GM23338 (cell line): ENCODE measurements around the gene GNAO1. TPM values are rescaled to one million over a fixed set of nuclear protein-coding genes. Genes with fewer than 3 reads are reported as not detected.

Source experiments
- ATAC-seq: fragments of 200-7000 bp; cut with Tn5 transposase; 3 replicates; pipeline ENCODE4 v1.9.1; 2020
- DNase-seq: peaks from one replicate; pipeline ENCODE4 v3.0.0-alpha.2; 2015; ENCODE audit warnings: low spot score
- H2AFZ ChIP-seq: fragments of 200-600 bp; sonication (generic); 2 replicates; pipeline ENCODE4 v1.8.0; 2016; ENCODE audit warnings: antibody characterized with exemption, mild to moderate bottlenecking, moderate library complexity
- H3F3A ChIP-seq: fragments of 200-600 bp; sonication (generic); replicated peaks from 2 replicates; pipeline ENCODE4 v1.8.0; 2017; ENCODE audit warnings: antibody characterized with exemption, mixed run types, low read depth
- H3K27ac ChIP-seq: fragments of 200-600 bp; sonication (generic); 2 replicates; pipeline ENCODE4 v1.6.1; 2016; ENCODE audit warnings: low read depth
- H3K27me3 ChIP-seq: fragments of 200-600 bp; sonication (generic); 2 replicates; pipeline ENCODE4 v1.8.0; 2016; ENCODE audit warnings: mild to moderate bottlenecking, mixed run types, moderate library complexity; ENCODE audit not compliant: insufficient read depth
- H3K36me3 ChIP-seq: fragments of 200-600 bp; sonication (generic); 2 replicates; pipeline ENCODE4 v1.8.0; 2016; ENCODE audit warnings: mild to moderate bottlenecking; ENCODE audit not compliant: insufficient read depth
- H3K4me1 ChIP-seq: fragments of 200-600 bp; sonication (generic); 2 replicates; pipeline ENCODE4 v1.8.0; 2016; ENCODE audit warnings: mild to moderate bottlenecking, moderate library complexity; ENCODE audit not compliant: insufficient read depth
- H3K4me2 ChIP-seq: fragments of 200-600 bp; sonication (generic); 2 replicates; pipeline ENCODE4 v1.7.1; 2017; ENCODE audit warnings: mixed run types
- H3K4me3 ChIP-seq: fragments of 200-600 bp; sonication (generic); 2 replicates; pipeline ENCODE4 v1.6.1; 2016; ENCODE audit warnings: mixed run types
- H3K79me2 ChIP-seq: fragments of 200-600 bp; sonication (generic); replicated peaks from 2 replicates; pipeline ENCODE4 v1.8.0; 2017; ENCODE audit warnings: mild to moderate bottlenecking; ENCODE audit not compliant: insufficient read depth
- H3K9me2 ChIP-seq: fragments of 200-600 bp; sonication (generic); 2 replicates; pipeline ENCODE4 v1.8.0; 2017; ENCODE audit not compliant: insufficient read depth
- H4K20me1 ChIP-seq: fragments of 200-600 bp; sonication (generic); replicated peaks from 2 replicates; pipeline ENCODE4 v1.8.0; 2017; ENCODE audit warnings: mild to moderate bottlenecking; ENCODE audit not compliant: insufficient read depth
- H3K27ac Mint-ChIP-seq: 2 replicates; pipeline ENCODE4 v1.8.0; 2020; ENCODE audit warnings: inconsistent platforms, mild to moderate bottlenecking, moderate library complexity, mixed read lengths
- H3K27me3 Mint-ChIP-seq: 3 replicates; pipeline ENCODE4 v1.8.0; 2022; ENCODE audit warnings: low read depth, mild to moderate bottlenecking, moderate library complexity, mixed read lengths, inconsistent platforms; ENCODE audit not compliant: insufficient read depth, poor library complexity
- H3K36me3 Mint-ChIP-seq: 3 replicates; pipeline ENCODE4 v1.8.0; 2021; ENCODE audit warnings: low read depth, mild to moderate bottlenecking, inconsistent platforms, moderate library complexity, mixed read lengths
- H3K4me1 Mint-ChIP-seq: 3 replicates; pipeline ENCODE4 v1.8.0; 2020; ENCODE audit warnings: mild to moderate bottlenecking, inconsistent platforms, mixed read lengths
- H3K4me3 Mint-ChIP-seq: 3 replicates; pipeline ENCODE4 v1.8.0; 2021; ENCODE audit warnings: moderate library complexity, mild to moderate bottlenecking, inconsistent platforms, mixed read lengths
- H3K9me3 Mint-ChIP-seq: 3 replicates; pipeline ENCODE4 v1.8.0; 2020; ENCODE audit warnings: moderate library complexity, mild to moderate bottlenecking, inconsistent platforms, mixed read lengths
- CREB1 ChIP-seq: fragments of 250-450 bp; sonication (Bioruptor Pico); IDR thresholded peaks from 2 replicates; pipeline ENCODE4 v1.5.0; 2020; ENCODE audit warnings: low read depth, mild to moderate bottlenecking, moderate library complexity
- EZH2 ChIP-seq: fragments of 200-600 bp; sonication (generic); IDR thresholded peaks from one replicate; pipeline ENCODE4 v1.8.0; 2017; ENCODE audit warnings: antibody characterized with exemption, mild to moderate bottlenecking, low read depth; ENCODE audit not compliant: unreplicated experiment
- EZH2phosphoT487 ChIP-seq: fragments of 200-600 bp; sonication (generic); IDR thresholded peaks from one replicate; pipeline ENCODE4 v1.8.1; 2018; ENCODE audit warnings: antibody characterized with exemption; ENCODE audit not compliant: unreplicated experiment
- JUNB ChIP-seq: IDR thresholded peaks from one replicate; pipeline ENCODE4 v1.6.1; 2016; ENCODE audit warnings: antibody characterized with exemption; ENCODE audit not compliant: unreplicated experiment
- NANOG ChIP-seq: IDR thresholded peaks from 2 replicates; pipeline ENCODE4 v1.6.1; 2016; ENCODE audit warnings: antibody characterized with exemption, borderline replicate concordance
- POLR2AphosphoS5 ChIP-seq: IDR thresholded peaks from 2 replicates; pipeline ENCODE4 v1.6.1; 2016; ENCODE audit warnings: antibody characterized with exemption, low read depth
- STAT1 ChIP-seq: IDR thresholded peaks from one replicate; pipeline ENCODE4 v1.6.1; 2016; ENCODE audit warnings: antibody characterized with exemption; ENCODE audit not compliant: unreplicated experiment
- ZNF114 ChIP-seq: fragments of 250-450 bp; sonication (Bioruptor Pico); IDR thresholded peaks from 2 replicates; pipeline ENCODE4 v1.5.0; 2020; ENCODE audit warnings: mild to moderate bottlenecking, moderate library complexity
- ZNF331 ChIP-seq: fragments of 250-450 bp; sonication (Bioruptor Pico); IDR thresholded peaks from 2 replicates; pipeline ENCODE4 v1.5.0; 2020; ENCODE audit warnings: low read depth, mild to moderate bottlenecking, moderate library complexity
- polyA plus RNA-seq: library from polyadenylated mRNA; unstranded; fragments of >200 nt; fragmentation: Nextera tagmentation; extraction: Ambion mirVana; gene quantifications from 2 replicates; pipeline ENCODE4 v1.2.1, GENCODE V29; 2016
- total RNA-seq: library from RNA; depleted of rRNA; stranded (reverse); fragments of >200 nt; shearing (Covaris generic); gene quantifications from 2 replicates; pipeline ENCODE4 v1.2.3, GENCODE V29; 2014
- TF ChIP-seq, protein P1 (sequence below), 2 experiments: fragments of 200-600 bp in 1 of 2; sonication (generic) in 1 of 2; conservative IDR thresholded peaks; 2 replicates each; pipeline versions ENCODE4 v1.5.1 to v1.6.1; 2016 to 2017; ENCODE audit warnings: antibody characterized with exemption in 2 of 2, low read depth in 2 of 2, mild to moderate bottlenecking in 2 of 2, moderate library complexity in 1 of 2
- TF ChIP-seq, protein P2 (sequence below): IDR thresholded peaks from 2 replicates; pipeline ENCODE4 v1.6.1; 2016; ENCODE audit warnings: antibody characterized with exemption
- TF ChIP-seq, protein P3 (sequence below): fragments of 250-450 bp; sonication (Bioruptor Pico); IDR thresholded peaks from 2 replicates; pipeline ENCODE4 v1.5.0; 2020; ENCODE audit warnings: mild to moderate bottlenecking, moderate library complexity
- TF ChIP-seq, protein P4 (sequence below): IDR thresholded peaks from one replicate; pipeline ENCODE4 v1.6.1; 2018; ENCODE audit warnings: antibody characterized with exemption; ENCODE audit not compliant: unreplicated experiment

GNAO1 gene
- total and polyA plus RNA-seq, 2 experiments from 2014 or later: 6.5 to 24.8 TPM

DNA sequence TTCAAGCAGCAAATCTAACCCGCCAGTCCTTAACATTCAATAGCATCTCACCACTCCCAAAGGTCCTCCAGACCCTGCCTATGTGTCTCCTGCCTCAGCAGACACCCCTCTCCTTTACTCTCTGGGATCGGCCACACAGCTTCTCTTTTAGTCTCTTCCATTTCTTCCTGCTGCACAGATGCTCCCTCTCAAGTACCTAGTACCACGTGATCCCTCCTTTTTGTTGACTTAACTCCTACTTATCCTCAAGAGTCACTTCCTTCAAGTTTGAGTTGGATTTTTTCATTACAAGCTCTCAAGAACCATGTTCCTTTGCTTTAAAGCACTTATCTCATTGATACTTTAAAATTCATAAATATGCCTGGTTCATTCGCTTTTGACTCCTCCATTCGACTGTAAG is 209.2 kb downstream of the GNAO1 start:
- H3K36me3 Mint-ChIP-seq: peaks cover 31% of the 10 kb centered on the region
- TF ChIP-seq POLR2AphosphoS5 (no peak), EZH2 (no peak), ZNF114 (CRISPR knock-in tag) (no peak), ZNF331 (CRISPR knock-in tag) (no peak), STAT1 (no peak), CREB1 (CRISPR knock-in tag) (no peak), NANOG (no peak), JUNB (no peak), EZH2phosphoT487 (no peak)
- TF ChIP-seq, protein P1, sequence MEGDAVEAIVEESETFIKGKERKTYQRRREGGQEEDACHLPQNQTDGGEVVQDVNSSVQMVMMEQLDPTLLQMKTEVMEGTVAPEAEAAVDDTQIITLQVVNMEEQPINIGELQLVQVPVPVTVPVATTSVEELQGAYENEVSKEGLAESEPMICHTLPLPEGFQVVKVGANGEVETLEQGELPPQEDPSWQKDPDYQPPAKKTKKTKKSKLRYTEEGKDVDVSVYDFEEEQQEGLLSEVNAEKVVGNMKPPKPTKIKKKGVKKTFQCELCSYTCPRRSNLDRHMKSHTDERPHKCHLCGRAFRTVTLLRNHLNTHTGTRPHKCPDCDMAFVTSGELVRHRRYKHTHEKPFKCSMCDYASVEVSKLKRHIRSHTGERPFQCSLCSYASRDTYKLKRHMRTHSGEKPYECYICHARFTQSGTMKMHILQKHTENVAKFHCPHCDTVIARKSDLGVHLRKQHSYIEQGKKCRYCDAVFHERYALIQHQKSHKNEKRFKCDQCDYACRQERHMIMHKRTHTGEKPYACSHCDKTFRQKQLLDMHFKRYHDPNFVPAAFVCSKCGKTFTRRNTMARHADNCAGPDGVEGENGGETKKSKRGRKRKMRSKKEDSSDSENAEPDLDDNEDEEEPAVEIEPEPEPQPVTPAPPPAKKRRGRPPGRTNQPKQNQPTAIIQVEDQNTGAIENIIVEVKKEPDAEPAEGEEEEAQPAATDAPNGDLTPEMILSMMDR (conservative IDR thresholded peaks at IDR 0.05; ENCODE audit: low read depth in 2 of 2): no peak
- TF ChIP-seq, protein P2, sequence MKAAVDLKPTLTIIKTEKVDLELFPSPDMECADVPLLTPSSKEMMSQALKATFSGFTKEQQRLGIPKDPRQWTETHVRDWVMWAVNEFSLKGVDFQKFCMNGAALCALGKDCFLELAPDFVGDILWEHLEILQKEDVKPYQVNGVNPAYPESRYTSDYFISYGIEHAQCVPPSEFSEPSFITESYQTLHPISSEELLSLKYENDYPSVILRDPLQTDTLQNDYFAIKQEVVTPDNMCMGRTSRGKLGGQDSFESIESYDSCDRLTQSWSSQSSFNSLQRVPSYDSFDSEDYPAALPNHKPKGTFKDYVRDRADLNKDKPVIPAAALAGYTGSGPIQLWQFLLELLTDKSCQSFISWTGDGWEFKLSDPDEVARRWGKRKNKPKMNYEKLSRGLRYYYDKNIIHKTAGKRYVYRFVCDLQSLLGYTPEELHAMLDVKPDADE: no peak
- TF ChIP-seq, protein P3, sequence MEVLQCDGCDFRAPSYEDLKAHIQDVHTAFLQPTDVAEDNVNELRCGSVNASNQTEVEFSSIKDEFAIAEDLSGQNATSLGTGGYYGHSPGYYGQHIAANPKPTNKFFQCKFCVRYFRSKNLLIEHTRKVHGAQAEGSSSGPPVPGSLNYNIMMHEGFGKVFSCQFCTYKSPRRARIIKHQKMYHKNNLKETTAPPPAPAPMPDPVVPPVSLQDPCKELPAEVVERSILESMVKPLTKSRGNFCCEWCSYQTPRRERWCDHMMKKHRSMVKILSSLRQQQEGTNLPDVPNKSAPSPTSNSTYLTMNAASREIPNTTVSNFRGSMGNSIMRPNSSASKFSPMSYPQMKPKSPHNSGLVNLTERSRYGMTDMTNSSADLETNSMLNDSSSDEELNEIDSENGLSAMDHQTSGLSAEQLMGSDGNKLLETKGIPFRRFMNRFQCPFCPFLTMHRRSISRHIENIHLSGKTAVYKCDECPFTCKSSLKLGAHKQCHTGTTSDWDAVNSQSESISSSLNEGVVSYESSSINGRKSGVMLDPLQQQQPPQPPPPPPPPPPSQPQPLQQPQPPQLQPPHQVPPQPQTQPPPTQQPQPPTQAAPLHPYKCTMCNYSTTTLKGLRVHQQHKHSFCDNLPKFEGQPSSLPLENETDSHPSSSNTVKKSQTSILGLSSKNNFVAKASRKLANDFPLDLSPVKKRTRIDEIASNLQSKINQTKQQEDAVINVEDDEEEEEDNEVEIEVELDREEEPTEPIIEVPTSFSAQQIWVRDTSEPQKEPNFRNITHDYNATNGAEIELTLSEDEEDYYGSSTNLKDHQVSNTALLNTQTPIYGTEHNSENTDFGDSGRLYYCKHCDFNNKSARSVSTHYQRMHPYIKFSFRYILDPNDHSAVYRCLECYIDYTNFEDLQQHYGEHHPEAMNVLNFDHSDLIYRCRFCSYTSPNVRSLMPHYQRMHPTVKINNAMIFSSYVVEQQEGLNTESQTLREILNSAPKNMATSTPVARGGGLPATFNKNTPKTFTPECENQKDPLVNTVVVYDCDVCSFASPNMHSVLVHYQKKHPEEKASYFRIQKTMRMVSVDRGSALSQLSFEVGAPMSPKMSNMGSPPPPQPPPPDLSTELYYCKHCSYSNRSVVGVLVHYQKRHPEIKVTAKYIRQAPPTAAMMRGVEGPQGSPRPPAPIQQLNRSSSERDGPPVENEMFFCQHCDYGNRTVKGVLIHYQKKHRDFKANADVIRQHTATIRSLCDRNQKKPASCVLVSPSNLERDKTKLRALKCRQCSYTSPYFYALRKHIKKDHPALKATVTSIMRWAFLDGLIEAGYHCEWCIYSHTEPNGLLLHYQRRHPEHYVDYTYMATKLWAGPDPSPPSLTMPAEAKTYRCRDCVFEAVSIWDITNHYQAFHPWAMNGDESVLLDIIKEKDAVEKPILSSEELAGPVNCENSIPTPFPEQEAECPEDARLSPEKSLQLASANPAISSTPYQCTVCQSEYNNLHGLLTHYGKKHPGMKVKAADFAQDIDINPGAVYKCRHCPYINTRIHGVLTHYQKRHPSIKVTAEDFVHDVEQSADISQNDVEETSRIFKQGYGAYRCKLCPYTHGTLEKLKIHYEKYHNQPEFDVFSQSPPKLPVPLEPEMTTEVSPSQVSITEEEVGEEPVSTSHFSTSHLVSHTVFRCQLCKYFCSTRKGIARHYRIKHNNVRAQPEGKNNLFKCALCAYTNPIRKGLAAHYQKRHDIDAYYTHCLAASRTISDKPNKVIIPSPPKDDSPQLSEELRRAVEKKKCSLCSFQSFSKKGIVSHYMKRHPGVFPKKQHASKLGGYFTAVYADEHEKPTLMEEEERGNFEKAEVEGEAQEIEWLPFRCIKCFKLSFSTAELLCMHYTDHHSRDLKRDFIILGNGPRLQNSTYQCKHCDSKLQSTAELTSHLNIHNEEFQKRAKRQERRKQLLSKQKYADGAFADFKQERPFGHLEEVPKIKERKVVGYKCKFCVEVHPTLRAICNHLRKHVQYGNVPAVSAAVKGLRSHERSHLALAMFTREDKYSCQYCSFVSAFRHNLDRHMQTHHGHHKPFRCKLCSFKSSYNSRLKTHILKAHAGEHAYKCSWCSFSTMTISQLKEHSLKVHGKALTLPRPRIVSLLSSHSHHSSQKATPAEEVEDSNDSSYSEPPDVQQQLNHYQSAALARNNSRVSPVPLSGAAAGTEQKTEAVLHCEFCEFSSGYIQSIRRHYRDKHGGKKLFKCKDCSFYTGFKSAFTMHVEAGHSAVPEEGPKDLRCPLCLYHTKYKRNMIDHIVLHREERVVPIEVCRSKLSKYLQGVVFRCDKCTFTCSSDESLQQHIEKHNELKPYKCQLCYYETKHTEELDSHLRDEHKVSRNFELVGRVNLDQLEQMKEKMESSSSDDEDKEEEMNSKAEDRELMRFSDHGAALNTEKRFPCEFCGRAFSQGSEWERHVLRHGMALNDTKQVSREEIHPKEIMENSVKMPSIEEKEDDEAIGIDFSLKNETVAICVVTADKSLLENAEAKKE: no peak
- TF ChIP-seq, protein P4, sequence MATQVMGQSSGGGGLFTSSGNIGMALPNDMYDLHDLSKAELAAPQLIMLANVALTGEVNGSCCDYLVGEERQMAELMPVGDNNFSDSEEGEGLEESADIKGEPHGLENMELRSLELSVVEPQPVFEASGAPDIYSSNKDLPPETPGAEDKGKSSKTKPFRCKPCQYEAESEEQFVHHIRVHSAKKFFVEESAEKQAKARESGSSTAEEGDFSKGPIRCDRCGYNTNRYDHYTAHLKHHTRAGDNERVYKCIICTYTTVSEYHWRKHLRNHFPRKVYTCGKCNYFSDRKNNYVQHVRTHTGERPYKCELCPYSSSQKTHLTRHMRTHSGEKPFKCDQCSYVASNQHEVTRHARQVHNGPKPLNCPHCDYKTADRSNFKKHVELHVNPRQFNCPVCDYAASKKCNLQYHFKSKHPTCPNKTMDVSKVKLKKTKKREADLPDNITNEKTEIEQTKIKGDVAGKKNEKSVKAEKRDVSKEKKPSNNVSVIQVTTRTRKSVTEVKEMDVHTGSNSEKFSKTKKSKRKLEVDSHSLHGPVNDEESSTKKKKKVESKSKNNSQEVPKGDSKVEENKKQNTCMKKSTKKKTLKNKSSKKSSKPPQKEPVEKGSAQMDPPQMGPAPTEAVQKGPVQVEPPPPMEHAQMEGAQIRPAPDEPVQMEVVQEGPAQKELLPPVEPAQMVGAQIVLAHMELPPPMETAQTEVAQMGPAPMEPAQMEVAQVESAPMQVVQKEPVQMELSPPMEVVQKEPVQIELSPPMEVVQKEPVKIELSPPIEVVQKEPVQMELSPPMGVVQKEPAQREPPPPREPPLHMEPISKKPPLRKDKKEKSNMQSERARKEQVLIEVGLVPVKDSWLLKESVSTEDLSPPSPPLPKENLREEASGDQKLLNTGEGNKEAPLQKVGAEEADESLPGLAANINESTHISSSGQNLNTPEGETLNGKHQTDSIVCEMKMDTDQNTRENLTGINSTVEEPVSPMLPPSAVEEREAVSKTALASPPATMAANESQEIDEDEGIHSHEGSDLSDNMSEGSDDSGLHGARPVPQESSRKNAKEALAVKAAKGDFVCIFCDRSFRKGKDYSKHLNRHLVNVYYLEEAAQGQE: no peak
- H3K4me1 Mint-ChIP-seq: no peaks in the 10 kb centered on the region; the same call in 2 of the 3 replicates
- Histone ChIP-seq H4K20me1 (no peaks in the 10 kb centered on the region), H3K4me3 (no peak overlapping the region), H3F3A (no peaks in the 10 kb centered on the region), H2AFZ (no peak overlapping the region), H3K36me3 (0 out of 2 replicates have a peak, but pooled peaks cover 14% of the 10 kb centered on the region), H3K9me2 (no peaks in the 10 kb centered on the region), H3K79me2 (no peaks in the 10 kb centered on the region), H3K4me1 (no peaks in the 10 kb centered on the region), H3K4me2 (no peak overlapping the region), H3K27me3 (no peaks in the 10 kb centered on the region), H3K27ac (no peak overlapping the region)
- DNase-seq (no peak), ATAC-seq (no peak)
- no peaks in the 10 kb centered on the region for H3K9me3 Mint-ChIP-seq
- peaks cover 2% of the 10 kb centered on the region for H3K27me3 Mint-ChIP-seq
- H3K27ac Mint-ChIP-seq: no peak overlapping the region
- no peak overlapping the region for H3K4me3 Mint-ChIP-seq
